Measurements from ENCODE around the gene CCDC157.

- TF ChIP-seq POLR2A (IDR thresholded peaks at IDR 0.05) = peak; percentile 40 to 42
- TF ChIP-seq CTCF (IDR thresholded peaks at IDR 0.05) = no peak
Measured at GRCh38 chr22:30396871-30397655, 40.3 kb downstream of the CCDC157 start, which contains the start of gene SEC14L2.
